PC-3 (cell line): Measurements from ENCODE around the gene FEZF1.

Experiments
- CTCF ChIP-seq: fragments of 300-600 bp; sonication (generic); conservative IDR thresholded peaks from 2 replicates; pipeline ENCODE4 v1.5.1; 2017; ENCODE audit warnings: antibody characterized with exemption, low read depth, mild to moderate bottlenecking, low read length
- EZH2 ChIP-seq: fragments of 300-600 bp; sonication (generic); IDR thresholded peaks from one replicate; pipeline ENCODE4 v1.6.1; 2017; ENCODE audit warnings: antibody characterized with exemption, mild to moderate bottlenecking, low read length; ENCODE audit not compliant: unreplicated experiment
- EZH2phosphoT487 ChIP-seq: fragments of 300-600 bp; sonication (generic); IDR thresholded peaks from 2 replicates; pipeline ENCODE4 v1.6.1; 2018; ENCODE audit warnings: mild to moderate bottlenecking, antibody characterized with exemption, low read length, borderline replicate concordance

GRCh38 chr7:122255454-122255853, 49.1 kb downstream of the FEZF1 start:
- TF ChIP-seq CTCF (no peak), EZH2phosphoT487 (no peak), EZH2 (no peak)
